Limb (tissue), 2 donors: Measurements from ENCODE around the gene ROBO1.
"Not testable (repeated sequence)": the region's sequence is repeated elsewhere in the genome, so short reads cannot be mapped to it uniquely, and the experiment has no call there.

Source experiments
- DNase-seq, 2 donors: peaks; one replicate each; pipeline ENCODE4 v3.0.0-alpha.2; 2016; ENCODE audit errors: extremely low spot score in 2 of 2

Gene ROBO1

GRCh38 chr3:79551997-79552396, 215.8 kb downstream of the ROBO1 start:
- no peak for DNase-seq

- no peak for DNase-seq
These were observed 216.4 kb downstream of the ROBO1 start for GRCh38 chr3:79551321-79551892.

- DNase-seq = no peak
These were observed 224.4 kb downstream of the ROBO1 start for GRCh38 chr3:79543218-79543982.

- no peak for DNase-seq
These were observed 233.1 kb downstream of the ROBO1 start for GRCh38 chr3:79534727-79535126.

DNA sequence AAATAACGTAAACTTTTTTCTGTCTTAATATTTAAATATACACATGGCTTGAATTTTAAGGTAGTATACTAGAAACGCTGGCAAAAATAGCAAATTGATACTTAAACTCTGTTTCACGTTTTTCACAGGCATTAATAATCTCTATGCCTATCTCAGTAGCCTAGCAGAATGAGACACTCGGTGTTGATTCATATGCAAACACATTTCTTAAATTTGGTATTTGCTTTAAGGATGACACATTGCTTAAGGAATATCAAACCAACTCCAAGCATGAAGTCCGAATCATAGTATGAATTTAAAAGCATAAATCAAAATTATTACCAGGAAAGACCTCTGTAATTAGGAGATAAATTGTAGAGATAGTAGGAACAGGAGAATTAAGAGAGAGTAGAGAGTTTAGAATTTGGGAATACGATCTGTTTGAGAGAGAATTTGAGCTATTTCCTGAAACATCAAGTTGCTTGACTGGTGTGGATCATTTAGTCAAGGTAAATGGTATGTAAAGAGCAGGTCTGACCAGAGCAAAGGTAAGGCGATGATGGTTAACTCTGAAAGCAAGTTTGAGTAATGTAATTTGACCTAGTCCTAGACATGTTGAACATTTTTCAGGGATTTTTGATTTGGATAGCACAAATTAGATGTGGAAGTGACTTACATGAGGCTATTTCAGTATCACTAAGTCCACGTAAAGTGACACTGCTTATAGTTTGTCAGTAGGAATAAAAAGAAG, 236.1 kb downstream of the ROBO1 start:
- DNase-seq = no peak

DNA sequence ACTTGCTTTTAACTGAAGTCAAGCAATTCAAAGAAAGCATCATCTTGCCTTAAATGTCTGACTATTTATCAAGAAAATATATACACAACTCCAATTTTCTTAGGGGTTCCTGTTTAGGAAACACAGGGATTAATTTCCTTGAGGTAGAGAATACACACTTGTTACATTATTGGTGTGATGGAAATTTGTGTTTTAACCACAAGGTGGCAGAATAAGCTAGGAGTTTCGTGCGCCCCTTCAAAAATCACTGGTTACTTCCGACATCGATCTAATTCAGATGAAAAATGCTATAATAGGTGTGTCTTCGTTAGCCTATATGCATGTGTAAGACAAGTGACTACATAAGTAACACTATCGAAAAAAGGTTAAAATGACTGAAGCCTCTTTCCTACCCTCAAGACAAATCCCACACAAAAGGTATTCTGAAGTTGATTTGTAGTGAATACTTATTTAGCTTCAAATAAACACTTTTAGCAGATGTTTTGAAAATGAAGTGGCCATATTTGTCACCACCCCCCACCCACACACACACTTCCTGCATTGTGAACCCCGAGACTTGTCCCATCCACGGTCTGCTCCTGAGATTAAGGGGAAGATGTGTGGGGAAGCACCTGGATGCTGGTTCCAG, 246.5 kb downstream of the ROBO1 start:
- DNase-seq = peak in 1 of 2 donors; percentile 75

- DNase-seq = peak in 1 of 2 donors; percentile 38
These were observed 249.9 kb downstream of the ROBO1 start for GRCh38 chr3:79517766-79518413.

- DNase-seq = no peak
These were observed 251.0 kb downstream of the ROBO1 start for GRCh38 chr3:79516795-79517194.

- DNase-seq = no peak
These were observed 252.7 kb downstream of the ROBO1 start for GRCh38 chr3:79515072-79515471.

DNA sequence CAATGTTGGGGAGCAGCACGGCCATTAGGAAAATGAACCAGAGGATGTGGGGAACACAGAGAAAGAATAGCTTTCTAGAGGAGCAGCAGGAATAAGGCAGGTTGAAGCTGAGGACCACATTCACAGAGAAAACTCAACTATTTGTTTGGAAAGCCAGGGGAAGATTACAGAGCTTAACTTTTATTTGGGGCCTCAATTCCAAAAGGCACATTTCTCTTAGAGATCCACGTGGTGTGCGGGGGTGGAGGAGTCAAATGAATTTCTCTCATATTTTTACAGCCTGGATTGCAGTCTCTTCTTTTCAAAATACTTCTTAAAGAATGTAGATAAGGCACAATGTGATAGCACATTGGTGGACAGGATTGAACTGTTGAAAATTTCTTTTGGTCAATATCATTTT, 253.7 kb downstream of the ROBO1 start:
- DNase-seq = no peak

DNA sequence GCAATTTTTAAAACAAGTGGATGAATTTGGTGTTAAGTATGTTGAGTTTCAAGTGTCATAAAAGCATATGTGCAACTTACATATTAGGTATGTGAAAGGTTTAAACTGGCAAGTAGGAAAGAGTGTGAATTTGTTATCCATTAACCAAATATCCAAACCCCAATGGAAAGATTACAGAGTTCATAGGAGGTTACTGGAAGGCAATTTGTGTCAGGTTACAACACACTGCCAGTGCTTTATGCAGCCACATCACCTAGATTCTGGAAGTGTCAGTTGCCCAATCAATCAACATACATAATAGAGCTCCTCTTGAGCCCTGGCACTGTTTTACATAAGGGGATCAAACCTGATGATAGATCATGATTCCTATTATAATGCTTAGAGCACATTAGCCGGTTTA, 261.0 kb downstream of the ROBO1 start:
- DNase-seq = no peak

DNA sequence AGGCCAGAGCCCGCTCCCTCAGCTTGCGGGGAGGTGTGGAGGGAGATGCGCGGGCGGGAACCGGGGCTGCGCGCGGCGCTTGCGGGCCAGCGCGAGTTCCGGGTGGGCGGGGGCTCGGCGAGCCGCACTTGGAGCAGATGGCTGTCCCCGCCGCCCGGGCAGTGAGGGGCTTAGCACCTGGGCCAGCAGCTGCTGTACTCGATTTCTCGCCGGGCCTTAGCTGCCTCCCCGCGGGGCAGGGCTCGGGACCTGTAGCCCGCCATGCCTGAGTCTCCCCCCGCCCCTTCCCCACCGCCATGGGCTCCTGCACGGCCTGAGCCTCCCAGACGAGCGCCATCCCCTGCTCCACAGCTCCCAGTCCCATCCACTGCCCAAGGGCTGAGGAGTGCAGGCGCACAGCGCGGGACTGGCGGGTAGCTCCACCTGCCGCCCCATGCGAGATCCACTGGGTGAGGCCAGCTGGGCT, 265.5 kb downstream of the ROBO1 start:
- not testable (repeated sequence) for DNase-seq

- DNase-seq = peak in 1 of 2 donors; percentile 49
These were observed 270.2 kb downstream of the ROBO1 start for GRCh38 chr3:79497447-79498111.

DNA sequence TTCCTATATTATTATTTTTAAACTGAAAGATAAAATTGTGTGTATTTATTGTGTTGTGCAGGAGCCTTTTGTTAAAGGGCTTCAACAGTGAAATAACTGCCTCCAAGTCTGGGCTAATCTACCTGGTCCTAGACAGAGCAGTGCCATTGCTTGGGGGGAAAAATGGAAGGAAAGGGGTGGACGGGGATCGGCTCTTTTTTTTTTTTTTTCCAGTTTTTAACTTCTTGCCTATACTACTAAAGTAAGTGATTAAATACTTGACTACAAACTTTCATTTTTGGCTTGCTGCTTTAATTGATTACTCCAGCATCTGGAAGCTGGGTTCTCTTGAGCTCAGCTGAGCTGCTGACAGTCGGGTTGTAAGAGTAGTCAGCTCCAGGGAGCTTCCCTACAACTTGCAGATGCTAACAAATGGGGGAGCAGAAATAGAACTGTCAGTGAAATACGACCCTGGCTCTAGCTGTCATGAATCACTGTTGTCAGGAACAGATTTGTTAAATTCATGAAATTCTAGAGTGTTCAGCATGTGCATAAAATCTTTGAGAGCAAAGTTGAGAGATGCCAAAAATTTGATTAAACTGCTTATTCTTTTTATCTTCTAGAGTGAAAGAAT, 276.7 kb downstream of the ROBO1 start:
- peak in 1 of 2 donors; percentile 39 for DNase-seq

DNA sequence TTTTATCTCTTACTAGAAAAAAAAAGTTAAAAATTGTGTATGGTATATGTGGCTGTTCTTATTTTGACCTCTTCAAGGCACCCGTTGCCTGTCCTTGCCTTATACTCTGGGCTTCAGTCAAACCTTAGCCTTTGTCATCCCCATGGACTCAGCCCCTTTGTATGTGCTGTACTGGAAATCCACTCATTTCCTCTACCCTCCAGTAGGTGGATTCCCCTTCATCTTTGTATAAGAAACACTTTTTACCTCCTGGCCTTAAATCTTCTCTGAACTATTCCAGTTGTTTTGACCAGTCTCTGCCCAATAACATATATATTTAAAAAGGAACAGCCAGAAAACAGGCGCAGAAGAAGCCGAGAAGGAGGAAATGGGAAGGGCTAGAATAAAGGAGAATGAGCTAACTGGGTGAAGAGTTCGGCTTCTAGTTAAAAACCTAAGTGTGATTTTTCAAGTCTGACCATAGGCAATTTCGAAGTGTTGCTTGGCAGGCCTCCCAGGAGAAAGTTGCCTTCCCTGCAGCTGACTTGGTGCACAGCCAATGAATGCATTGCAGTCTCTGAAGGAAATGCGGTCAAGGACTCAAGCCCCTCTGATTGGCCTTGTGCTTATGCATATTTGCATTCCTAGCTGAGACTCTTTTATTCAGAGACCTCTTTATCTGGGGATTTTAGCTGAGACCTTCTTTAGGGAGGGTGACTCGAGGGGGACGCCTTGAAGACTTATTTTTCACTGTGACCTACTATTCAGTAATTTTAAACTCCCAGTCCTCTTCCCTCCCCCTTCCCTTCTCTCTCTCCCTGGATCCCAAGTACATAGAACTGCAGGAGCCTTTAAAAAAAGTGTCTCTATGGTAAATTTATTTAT, 277.4 kb downstream of the ROBO1 start:
- DNase-seq = peak; percentile 73 to 80

DNA sequence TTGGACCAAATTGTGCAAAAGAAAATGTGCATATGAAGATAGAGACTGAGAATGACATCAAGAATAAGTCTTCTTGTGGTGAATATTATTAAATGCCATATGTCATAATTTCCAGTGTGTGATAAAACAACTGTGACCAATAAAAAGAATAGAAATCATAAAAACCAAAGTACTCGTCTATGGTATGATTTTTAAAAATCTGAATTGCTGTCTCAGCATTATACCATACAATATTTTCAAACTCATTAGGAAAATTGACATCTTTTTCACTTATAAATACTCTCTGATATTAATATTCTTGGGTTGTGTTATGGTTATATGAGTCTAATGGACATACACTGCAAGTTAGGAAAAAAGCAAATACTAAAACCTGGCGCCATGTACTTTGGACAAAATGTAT, 279.4 kb downstream of the ROBO1 start:
- no peak for DNase-seq

DNA sequence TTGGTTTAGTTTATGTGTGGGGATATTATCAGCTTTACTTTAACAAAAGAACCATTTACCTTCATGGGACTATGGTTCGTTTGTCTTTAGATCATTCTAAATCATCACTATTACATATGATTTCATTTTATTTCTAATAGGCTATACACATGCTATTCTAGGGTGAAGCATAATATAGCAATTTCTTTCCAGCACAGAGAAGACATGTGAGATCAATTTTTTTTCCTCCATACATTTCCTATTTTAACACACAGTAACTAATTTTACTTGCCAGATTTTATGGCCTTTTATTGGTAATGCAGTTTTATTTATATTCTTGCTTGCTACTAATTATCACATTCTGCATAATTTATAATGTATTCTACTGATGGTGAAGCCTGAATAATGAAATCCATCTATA, 287.1 kb downstream of the ROBO1 start:
- DNase-seq = no peak

- no peak for DNase-seq
These were observed 289.2 kb downstream of the ROBO1 start for GRCh38 chr3:79478620-79479019.

DNA sequence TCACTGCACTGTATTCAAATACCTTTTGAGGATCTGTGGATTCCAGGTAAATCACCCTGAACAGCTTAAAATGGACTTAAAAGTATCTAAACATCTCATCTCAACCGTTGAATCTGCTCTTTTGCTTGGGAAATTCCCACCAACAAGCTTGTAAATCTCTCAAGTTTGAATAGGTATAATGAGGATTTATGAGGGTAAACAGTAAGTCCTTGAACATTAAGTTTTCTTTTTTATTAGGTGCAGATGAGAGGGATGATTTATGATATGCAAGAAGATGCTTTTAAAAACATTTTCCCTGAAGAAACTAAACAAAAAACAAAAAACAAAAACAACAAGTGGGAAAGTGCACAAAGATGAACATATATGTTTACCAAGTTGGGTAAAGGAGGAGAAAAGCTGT, 290.6 kb downstream of the ROBO1 start:
- no peak for DNase-seq

DNA sequence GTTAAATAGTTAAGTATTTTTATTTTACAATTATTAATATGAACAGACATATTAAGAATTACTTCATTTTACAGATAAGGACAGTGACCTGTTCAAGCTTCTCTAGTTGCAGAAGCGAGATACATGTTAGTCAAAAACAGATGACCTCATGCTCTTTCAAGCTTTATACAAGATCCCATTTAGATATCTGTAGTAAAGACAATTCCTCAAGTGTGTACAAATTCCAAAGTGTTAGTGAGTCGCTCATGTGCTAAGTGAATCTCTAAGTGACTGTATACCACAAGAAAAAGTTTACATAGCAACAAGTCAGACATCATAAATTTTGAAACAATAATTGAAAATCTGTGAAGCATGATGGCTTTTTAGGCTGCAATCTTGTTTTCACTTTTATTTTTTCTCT, 293.8 kb downstream of the ROBO1 start:
- no peak for DNase-seq
